ENCODE measurements around the gene STUB1. TPM values are rescaled to one million over a fixed set of nuclear protein-coding genes. Genes with fewer than 3 reads are reported as not detected.

STUB1 gene
- total and polyA plus RNA-seq, 2 experiments from 2014 or later: 91.7 to 108 TPM

DNA sequence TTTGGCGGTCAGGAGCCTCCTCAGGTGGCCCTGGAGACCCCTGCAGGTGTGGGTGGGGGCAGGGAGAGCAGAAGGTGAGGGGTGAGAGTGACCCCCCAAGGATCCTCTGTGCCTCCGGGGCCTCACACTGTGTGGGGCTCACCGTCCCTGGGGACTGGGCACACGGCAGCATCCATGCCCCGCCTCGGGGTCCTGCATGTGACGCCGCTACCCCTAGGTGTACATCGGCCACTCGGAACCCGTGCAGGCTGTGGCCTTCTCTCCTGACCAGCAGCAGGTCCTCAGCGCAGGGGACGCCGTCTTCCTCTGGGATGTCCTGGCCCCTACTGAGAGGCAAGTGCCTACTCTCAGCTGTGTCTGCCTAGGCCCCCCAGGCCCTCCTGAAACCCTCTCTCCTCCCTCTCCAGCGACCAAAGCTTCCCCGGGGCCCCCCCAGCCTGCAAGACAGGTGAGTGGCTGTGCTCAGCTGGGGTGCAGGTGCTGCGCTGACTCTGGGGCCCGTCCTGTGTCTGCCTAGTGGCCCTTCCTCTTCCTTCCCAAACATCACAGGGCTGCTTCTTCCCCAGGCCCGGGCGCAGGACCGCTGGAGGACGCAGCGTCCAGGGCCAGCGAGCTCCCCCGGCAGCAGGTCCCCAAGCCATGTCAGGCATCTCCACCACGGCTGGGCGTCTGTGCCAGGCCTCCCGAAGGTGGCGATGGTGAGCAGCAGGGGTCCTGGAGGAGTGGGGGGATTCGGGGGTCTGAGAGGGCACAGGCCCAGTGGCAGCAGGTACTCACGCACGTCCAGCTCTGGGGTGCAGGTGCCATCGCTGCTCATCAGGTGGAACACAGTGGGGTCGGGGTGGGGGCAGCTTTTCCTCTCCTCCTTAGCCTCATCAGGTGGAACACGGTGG lies 21.3 kb upstream of the STUB1 start:
- Histone ChIP-seq H3K4me1 (ENCODE audit: insufficient read depth) (no peaks in the 10 kb centered on the region), H3K79me2 (replicated peaks; ENCODE audit: insufficient read depth) (no peaks in the 10 kb centered on the region), H3K27me3 (ENCODE audit: insufficient read depth) (no peaks in the 10 kb centered on the region), H3F3A (replicated peaks; ENCODE audit: low read depth) (0 out of 2 replicates have a peak, but pooled peaks cover under 1% of the 10 kb centered on the region), H2AFZ (no peak overlapping the region), H3K4me2 (no peak overlapping the region), H3K9me2 (ENCODE audit: insufficient read depth) (no peaks in the 10 kb centered on the region), H3K36me3 (ENCODE audit: insufficient read depth) (no peaks in the 10 kb centered on the region), H4K20me1 (replicated peaks; ENCODE audit: insufficient read depth) (no peaks in the 10 kb centered on the region), H3K27ac (ENCODE audit: low read depth) (no peak overlapping the region), H3K4me3 (no peak overlapping the region)
- Mint-ChIP-seq H3K4me3 (no peak overlapping the region), H3K27me3 (ENCODE audit: insufficient read depth, low read depth, poor library complexity) (peaks cover 4% of the 10 kb centered on the region), H3K36me3 (ENCODE audit: low read depth) (peaks cover 8% of the 10 kb centered on the region; the same call in 2 of the 3 replicates), H3K4me1 (no peaks in the 10 kb centered on the region), H3K27ac (no peak overlapping the region), H3K9me3 (no peaks in the 10 kb centered on the region)
- DNase-seq (ENCODE audit: low spot score) (no peak), ATAC-seq (no peak)
- TF ChIP-seq, protein P1, sequence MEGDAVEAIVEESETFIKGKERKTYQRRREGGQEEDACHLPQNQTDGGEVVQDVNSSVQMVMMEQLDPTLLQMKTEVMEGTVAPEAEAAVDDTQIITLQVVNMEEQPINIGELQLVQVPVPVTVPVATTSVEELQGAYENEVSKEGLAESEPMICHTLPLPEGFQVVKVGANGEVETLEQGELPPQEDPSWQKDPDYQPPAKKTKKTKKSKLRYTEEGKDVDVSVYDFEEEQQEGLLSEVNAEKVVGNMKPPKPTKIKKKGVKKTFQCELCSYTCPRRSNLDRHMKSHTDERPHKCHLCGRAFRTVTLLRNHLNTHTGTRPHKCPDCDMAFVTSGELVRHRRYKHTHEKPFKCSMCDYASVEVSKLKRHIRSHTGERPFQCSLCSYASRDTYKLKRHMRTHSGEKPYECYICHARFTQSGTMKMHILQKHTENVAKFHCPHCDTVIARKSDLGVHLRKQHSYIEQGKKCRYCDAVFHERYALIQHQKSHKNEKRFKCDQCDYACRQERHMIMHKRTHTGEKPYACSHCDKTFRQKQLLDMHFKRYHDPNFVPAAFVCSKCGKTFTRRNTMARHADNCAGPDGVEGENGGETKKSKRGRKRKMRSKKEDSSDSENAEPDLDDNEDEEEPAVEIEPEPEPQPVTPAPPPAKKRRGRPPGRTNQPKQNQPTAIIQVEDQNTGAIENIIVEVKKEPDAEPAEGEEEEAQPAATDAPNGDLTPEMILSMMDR (conservative IDR thresholded peaks at IDR 0.05; ENCODE audit: low read depth in 2 of 2): peak in 1 of 2 experiments; percentile 28; a peak in 1 of 4 replicates
- TF ChIP-seq POLR2AphosphoS5 (IDR thresholded peaks at IDR 0.05; ENCODE audit: low read depth) (no peak), EZH2 (IDR thresholded peaks at IDR 0.05; ENCODE audit: low read depth, unreplicated experiment) (no peak), JUNB (IDR thresholded peaks at IDR 0.05; ENCODE audit: unreplicated experiment) (no peak), ZNF114 (CRISPR knock-in tag; IDR thresholded peaks at IDR 0.05) (no peak)
- TF ChIP-seq, protein P2, sequence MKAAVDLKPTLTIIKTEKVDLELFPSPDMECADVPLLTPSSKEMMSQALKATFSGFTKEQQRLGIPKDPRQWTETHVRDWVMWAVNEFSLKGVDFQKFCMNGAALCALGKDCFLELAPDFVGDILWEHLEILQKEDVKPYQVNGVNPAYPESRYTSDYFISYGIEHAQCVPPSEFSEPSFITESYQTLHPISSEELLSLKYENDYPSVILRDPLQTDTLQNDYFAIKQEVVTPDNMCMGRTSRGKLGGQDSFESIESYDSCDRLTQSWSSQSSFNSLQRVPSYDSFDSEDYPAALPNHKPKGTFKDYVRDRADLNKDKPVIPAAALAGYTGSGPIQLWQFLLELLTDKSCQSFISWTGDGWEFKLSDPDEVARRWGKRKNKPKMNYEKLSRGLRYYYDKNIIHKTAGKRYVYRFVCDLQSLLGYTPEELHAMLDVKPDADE (IDR thresholded peaks at IDR 0.05): no peak
- TF ChIP-seq, protein P3, sequence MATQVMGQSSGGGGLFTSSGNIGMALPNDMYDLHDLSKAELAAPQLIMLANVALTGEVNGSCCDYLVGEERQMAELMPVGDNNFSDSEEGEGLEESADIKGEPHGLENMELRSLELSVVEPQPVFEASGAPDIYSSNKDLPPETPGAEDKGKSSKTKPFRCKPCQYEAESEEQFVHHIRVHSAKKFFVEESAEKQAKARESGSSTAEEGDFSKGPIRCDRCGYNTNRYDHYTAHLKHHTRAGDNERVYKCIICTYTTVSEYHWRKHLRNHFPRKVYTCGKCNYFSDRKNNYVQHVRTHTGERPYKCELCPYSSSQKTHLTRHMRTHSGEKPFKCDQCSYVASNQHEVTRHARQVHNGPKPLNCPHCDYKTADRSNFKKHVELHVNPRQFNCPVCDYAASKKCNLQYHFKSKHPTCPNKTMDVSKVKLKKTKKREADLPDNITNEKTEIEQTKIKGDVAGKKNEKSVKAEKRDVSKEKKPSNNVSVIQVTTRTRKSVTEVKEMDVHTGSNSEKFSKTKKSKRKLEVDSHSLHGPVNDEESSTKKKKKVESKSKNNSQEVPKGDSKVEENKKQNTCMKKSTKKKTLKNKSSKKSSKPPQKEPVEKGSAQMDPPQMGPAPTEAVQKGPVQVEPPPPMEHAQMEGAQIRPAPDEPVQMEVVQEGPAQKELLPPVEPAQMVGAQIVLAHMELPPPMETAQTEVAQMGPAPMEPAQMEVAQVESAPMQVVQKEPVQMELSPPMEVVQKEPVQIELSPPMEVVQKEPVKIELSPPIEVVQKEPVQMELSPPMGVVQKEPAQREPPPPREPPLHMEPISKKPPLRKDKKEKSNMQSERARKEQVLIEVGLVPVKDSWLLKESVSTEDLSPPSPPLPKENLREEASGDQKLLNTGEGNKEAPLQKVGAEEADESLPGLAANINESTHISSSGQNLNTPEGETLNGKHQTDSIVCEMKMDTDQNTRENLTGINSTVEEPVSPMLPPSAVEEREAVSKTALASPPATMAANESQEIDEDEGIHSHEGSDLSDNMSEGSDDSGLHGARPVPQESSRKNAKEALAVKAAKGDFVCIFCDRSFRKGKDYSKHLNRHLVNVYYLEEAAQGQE (IDR thresholded peaks at IDR 0.05; ENCODE audit: unreplicated experiment): no peak

All from GM23338 (cell line).